HuH-7.5 (cell line): ENCODE measurements around the gene DDRGK1.
"Not testable (repeated sequence)": the region's sequence is repeated elsewhere in the genome, so short reads cannot be mapped to it uniquely, and the experiment has no call there.

Experiments
- DNase-seq: peaks from one replicate; pipeline ENCODE4 v3.0.0; 2011; ENCODE audit warnings: low spot score

DDRGK1 gene

DNA sequence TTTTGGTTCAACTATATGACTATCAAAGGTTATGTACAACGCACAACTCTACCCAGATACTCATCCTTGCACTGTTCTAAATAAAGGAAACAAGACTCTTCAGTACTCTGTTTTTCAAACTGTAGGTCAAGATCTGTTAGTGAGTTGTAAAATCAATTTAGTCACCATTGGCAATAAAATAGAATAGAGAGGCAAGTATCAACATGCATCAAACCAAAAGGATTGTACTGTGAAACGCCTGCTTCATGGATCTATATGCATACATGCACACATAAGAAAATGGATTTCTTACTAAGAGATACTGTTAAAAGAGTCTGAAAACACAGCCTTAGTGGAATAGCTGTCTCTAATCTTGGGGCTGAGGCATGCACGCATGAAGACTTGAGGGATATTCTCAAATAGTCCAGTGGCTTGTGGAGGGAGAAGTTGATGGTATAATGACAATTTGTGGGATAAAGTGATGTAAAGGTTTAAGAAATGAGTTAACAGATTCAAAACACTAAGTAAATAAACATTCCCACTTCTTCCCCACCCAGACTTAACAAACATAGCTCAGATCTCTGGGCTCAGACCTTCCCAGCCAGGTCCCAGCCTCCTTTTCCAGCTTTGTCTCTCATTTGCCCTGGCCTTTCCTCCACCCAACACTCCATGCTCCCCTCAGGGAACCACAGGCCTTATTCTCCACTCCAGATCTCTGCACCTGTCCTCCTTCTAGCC, 20.4 kb downstream of the DDRGK1 start:
- DNase-seq: no peak

DNA sequence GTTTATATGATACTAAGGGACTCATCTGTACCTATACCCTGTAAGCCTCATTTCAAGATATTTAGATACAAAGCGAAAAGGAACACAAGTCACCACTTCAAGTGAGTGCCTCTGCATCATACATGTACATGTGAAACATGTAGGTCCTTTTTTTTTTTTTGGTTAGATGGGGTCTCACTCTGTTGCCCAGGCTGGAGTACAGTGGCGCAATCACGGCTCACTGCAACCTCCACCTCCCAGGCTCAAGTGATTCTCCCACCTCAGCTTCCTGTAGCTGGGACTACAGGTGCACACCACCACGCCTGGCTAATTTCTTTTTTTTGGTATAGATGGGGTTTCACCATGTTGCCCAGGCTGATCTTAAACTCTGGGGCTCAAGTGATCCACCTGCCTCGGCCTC, 22.1 kb downstream of the DDRGK1 start:
- DNase-seq: not testable (repeated sequence)

DNA sequence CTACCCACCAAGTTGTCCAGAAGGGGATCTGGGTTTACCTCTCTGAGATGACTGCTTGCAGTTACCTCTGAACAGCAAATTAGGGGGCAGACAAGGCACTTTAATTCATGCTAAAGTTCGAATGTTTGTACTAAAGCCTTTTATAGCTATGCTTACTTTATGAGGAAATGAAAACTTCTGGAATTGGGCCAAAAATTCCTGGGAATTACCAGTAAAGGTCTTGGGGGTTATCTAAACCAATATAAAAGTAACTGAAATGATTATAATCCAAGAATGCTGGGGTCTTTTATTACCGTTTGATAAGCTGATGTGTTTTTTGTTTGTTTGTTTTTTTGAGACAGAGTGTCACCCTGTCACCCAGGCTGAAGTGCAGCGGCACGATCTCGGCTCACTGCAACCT, 23.2 kb downstream of the DDRGK1 start:
- DNase-seq: no peak

DNA sequence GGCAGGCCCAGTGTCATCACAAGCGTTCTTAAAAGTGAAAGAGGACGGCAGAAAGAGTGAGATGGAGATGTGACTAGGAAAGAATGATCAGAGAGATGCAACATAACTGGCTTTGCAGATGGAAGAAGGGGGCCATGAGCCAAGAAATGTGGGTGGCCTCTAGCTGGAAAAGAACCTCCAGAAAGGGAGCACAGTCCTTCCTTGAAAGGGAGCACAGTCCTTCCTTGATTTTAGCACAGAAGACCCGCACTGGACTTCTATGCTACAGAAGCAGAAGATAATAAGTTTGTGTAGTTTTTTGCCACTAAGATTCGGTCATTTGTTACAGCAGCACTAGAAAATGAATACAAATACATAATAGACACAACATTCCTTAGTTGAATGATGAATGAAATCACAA, 24.2 kb downstream of the DDRGK1 start:
- DNase-seq: no peak

DNA sequence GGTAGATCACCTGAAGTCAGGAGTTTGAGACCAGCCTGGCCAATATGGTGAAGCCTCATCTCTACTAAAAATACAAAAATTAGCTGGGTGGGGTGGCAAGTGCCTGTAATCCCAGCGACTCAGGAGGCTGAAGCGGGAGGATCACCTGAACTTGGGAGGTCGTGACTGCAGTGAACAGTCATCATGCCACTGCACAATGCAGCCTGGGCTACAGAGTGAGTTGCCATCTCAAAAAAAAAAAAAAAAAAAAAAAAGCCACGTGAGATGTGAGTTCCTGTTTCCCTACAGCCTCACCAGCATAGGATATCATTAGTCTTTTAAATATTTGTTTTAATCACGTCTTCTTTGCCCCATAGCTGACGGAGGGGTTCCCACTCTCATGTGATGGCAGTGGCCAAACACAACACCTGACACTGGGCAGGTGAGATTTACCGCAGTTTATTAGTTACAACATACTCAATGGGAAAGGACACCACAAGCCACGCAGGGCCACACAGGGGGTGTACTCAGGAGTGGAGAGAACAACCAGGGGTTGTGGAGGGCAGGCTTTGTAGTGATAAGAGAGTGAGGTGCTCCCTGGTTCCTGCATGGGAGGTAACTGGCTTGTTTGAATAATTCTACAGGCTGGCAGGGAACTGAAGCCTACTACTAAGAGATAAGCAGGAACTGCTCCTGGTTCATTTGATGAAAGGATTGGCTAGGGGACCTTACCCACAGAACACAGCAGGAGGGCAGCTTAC, 26.6 kb downstream of the DDRGK1 start:
- no peak for DNase-seq

DNA sequence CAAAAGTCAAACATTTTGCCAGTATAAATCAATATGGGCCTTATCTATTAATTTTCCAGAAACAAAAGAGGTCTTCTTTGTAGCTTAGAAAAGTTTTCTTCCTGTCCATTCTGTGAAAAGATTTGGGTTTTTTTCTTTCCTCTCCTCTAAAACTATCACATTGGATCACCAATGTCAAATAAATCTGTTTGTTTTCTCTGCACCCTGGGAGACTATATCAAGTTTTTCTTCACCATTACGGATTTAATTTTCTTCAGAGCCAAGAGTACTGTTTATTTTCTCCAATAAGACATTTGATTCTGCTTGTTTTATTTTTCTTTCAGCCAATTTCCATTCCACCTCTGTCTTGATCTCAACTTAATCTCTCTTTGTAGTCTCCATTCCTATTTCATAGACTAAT, 29.2 kb downstream of the DDRGK1 start:
- no peak for DNase-seq

DNA sequence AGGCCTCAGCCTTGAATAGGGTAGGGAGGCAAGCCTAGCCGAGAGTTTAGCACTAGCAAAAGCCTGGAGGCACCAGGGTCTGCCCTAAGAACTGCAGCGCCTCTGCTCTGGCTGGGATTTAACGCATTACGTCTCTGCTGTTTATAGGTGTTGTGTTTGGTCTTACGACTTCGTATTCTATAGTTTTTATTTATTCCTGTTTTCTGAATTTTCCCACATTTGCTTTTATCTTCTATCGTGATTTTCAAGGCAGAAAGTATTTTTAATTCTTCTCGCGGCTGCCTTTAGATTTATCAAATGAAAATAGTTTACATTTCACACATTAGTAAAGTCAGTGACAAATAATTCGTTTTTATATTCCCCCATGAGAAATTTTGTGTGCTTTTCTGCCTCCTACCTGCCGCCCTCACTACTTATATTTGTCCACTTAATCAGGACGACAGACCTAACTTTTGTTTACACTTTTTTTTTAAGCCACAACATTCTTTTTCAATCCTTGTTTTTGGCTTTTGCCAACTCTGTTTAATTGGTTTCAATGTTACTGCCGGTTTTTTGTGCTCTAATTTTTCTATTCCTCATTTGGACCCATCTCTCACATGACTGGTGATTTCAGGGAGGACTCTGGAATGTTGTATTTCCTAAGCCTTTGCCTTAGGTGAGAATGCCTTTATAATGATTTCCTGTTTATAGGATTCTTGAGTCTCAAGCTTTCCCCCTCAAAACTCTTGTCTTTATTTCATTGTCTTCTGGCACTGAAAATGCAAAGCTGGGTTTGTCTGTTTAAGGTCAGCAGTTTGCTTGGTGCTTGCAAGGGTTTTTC, 29.8 kb downstream of the DDRGK1 start:
- DNase-seq: no peak

DNA sequence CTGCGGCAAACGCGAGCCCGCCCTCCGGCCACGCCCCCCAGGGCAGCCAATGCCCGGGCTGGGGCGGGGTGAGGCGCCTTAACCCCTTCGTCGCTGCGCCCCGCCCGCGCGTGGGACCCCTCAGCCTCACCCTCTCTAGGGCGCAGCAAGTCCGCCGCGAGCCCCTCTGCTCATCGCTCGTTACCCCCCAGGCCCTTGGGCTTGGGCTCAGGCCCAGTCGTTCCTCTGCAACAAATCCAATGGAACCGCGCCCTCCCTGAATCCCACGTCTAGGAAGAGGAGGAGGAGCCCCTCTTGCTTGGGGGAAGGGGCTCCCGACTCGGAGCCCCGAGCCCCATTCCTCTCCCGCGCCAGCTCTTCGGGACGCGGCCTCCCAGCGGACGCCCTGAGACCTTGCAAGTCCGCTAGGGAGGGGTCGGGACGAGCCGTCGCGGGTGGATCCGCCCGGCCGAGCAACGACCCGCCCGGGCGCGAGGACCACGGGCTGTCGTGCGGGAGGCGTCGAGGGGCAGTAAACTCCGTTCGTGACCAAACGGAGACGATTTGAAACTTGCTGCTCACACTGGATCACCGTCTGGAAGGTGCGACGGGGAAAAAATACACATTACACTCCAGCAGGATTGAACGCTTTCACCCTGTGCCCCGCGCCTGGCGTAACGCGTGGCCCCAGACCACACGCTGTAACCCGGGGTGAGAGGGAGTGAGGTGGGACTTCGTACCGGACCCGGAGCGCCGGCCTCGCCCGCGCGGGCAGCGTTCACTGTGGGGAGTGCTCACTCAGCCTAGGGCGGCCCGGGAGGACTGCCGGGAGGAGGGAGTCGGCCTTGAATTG, 30.7 kb downstream of the DDRGK1 start:
- peak; percentile 98 for DNase-seq

DNA sequence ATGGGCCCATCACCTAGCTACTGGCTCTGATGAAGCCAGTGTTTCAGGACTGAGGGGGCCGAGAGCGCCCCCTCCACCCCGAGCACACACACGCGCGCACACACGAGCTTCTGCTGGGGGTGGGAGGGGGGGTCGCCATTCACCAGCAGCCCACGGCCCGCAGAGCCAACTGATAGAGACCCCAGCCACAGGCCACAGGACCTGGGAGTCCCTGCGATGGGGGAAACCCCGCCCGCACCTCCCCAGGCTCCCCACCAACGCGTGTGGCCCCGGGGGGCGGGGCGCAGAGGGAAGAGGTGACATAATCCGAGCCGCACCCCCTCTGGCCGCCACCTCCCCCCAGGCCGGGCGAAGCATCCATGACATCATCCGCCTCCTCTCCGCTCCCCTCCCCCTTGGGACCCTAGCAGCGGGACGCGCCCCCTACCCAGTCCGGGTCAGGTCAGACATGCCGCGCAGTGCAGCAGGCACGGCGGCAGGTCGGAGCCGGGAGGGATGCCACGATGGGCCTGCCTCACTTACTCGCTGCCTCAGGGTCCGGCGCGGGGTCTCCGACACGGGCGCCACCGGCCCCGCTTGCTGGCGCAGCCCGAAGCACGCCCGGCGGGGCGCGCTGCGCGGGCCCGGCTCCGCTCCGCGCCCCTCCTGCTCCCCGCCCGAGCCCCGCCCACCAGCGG, 31.4 kb downstream of the DDRGK1 start, which contains the start of gene LZTS3:
Gene LZTS3, minus strand, starts transcription at position 617 of the 677 bp plus-strand sequence. CDS start 6,386 bp downstream, outside the sequence.
- DNase-seq: peak; percentile 94

DNA sequence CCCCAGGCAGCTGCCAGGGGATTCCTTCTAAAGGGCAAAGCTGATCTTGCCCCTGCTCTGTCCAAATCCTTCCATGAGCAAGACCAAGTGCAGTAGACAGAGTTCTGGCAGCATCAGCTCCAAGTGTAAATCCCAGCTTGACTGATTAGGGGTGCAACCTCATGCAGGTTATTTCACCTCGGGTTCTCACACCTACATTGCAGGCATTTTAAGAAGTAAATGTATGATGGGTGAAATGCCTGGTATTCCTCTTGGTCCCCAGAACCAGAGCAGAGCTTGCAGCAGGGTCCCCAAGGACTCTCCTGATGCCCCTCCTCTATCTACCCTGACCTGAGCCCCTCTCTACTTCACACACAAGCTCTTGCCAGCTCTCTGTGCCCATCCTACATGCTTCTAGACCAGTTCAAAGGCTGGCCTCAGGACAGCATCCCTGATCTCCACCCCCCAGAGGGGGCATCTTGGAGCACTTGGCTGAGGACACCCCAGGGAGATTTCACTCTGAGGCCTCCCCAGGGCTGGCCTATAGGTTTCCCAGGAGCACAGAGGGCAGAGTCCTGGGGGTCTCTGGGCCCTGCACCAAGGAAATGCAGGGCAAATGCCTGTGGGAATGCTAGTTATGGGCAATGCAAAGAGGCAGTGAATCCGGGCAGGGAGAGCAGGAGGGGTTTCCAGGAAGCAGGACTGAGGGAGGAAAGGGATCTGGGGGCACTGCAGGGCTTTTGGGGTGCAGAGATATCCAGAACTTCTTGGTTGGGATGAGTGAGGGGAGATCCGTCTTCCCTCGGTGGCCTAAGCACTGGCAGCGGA, 32.2 kb downstream of the DDRGK1 start:
- DNase-seq: no peak

DNA sequence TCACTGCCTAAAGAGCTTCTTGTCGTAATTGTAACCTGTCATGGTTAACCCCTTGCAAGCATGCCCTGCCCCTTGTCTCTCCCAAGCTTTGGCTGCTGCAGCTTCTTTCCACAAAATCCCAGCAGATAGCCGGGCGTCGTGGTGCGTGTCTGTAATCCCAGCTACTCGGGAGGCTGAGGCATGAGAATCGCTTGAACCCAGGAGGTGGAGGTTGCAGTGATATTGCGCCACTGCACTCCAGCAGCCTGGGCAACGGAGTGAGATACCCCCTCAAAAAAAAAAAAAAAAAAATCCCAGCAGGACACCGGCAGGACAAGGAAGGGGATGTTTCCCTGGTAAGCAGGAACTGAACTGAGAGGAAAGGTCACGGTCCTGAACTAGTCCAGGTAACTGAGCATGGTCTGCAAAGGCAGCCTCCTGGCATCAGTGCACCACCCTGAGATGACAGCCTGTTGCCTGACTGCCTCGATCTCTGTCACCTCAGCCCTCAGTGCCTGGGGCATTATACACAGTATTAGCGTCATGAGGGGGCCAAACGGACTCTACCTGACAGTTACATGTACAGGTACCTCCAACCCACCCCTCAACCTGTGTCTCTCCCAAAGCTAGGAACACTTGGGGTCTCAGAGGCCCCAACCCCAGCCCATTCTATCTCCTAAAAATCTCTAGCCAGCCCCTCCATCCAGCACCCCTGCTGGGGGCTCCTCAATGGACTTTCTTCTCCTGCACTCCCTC, 32.9 kb downstream of the DDRGK1 start:
- no peak for DNase-seq

DNA sequence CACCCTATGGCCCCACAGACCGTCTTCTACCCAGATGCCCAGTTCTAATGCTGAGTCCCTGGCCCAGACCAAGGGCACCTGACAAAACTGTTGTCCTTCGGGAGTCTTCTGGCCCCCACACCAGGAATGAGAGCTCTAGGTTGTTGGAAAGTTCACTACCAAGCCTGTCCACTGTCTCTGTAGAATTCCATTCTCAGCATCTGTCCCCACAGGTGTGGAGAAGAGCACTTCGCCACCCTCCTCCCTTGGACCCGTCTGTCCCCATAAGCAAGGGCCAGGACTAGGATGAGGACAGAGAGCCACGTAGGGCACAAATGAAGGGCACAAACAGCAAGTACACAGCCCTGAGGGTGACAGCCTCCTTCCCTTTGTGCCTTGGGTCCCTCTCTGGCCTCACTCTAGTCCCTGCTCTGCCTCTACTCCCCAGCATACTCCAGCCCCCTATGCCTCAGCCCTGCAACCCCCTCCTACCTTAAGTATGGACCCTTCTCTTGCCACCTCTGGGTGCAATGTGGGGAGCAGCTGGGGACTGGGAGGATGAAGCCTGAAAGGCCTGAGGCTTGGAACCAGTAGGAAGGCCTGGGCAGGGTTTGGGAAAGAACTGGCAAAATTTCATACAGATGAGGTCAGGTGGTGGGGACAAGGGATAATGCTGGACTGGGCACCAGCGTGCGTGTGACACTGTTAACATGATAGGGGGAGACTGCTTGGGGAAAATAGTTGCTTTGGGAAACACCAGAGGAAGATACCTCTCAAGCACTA, 35.5 kb downstream of the DDRGK1 start:
- DNase-seq: no peak

DNA sequence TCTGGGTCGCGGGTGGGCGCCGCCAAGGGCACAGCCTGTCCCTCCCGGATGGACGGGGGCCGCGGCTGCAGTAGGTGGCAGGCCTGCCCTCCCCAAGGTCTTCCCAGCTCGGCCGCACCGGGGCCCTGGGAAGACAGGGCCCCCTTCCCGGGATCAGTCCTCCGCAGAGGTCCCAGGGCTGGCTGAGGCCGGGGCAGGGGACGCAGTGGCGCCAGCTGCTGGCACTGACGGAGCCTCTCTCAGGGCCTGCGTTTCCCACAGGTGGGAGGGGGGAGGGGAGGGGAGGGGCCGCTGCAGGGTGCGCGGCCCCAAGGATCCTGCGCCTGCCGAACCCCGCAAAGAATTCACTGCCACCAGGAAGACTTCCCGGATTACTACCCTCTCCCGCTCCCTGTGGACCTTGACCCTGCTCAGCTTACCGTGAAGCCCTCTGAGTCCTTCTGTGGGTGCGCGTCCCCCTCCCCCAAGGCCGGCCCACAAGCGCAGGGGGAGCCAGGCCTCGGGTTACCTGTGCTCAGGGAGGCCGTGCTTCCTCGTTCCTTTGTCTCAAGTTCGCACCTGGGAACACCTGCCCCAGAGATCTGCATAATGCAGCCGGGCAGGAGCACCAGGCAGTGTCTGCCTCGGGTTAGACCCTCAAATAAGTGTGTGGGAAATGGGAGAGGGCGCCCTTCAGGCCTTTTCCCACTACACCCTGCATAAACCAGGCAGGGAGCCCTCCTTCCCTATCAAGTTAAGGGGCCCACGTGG, 36.2 kb downstream of the DDRGK1 start:
- DNase-seq: peak; percentile 99

DNA sequence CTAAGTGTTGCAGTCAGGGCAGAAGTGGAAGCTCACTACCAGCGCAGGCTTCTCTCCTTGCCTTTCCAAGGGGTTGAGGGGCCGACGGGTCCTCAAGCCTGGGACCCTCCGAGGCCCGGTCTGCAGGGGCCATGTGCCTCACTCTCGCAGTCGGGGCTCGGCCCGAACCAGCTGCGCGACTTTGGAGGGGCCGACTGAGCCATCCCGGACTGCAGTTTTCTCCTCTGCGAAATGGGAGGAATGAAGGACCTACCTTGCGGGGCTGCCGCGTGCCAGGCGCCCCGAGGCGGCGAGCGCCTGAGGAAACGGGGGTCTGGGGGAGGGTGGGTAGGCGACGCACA, 36.8 kb downstream of the DDRGK1 start:
- DNase-seq: peak; percentile 73

DNA sequence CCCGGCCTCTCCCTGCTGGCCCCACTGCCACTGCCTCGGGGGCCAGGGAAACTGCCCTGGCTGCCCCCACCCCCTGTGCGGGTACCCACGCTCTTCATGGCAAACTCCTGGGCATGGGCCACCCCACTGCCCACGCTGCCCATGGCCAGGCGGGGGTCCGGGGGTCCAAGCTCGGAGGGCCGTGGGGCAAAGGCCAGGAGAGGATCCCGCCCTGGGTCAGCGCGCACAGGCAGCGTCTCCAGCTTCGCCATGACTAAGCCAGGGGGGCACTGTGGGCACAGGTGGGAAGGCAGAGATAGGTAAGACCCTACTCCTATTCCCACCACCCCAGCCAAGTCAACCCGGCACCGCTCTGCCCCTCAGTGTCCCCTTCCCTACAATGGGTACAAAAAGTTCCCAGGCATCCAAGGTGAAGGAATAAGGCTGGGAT, 37.6 kb downstream of the DDRGK1 start:
- DNase-seq: no peak

DNA sequence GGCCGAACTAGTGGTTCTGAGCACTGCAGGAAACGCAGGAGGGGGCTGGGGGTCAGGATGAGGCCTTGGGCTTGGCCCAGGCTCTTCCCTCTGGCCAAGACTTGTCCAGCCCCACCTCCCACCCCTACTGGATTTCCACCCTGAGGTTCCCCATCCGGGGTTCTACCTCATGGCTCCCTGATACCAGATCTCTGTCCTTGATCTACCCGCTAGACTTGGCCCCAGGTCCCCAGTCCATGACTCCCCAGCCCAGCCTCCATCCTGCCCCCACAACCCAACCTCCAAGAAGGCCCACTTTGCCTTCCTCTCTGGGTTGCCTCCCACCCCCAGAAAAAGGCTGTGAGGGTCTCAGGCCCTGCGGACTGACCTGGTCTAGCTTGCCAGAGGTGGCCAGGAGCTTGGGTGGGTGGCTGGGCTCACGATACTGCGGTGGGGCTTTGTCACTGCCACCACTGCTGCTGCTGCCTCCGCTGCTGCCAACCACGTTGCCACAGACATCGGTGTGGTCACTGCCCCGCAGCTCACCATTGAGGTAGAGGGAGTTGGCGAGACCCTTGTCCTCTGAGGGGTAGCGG, 38.1 kb downstream of the DDRGK1 start:
- DNase-seq: no peak

DNA sequence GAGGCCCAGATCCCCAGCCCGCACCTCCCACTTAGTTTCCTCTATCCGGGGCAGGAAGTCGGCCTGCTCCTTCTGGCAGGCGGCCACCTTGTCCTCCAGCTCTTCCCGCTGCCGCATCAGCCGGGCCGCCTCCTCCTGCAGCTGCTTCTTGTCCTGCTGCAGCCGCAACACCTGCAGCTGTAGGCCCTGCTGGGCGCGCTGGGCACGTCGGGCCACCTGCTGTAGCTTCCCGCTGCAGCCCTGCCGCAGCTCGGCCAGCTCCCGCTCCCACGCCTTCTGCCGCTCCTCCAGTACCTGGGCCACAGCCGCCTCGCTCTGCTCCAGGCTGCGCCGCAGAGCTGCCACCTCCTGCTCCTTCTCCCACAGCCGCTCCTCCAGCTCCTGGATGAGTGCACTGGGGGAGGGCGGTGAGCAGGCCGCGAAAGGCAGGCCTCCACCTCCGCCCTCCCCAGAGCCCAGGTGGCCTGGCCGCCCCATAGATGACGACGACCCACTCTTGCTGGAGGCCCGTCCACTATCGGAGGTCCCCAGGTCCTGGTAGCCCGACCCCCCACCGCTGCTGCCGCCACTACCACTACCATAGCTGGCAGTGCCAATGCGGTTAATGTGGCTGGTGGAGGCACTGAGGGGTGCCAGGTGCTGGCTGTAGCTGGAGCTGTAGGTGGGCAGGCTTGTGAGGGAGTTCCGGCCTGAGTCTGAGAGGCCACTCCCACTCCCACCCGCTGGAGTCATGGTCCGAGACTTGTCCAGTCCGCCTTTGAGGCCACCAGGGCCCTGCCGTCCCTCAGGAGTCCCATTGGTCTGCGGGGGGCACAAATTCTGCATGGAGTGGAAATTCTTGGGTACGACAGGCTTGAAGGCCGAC, 38.8 kb downstream of the DDRGK1 start:
- DNase-seq: no peak
